Mesodermal cell (in vitro differentiated cells): ENCODE results near the gene RTF1.

ENCODE experiments used
- H3K27ac ChIP-seq: 2 replicates; pipeline ENCODE4 v1.7.0; 2013; ENCODE audit warnings: mild to moderate bottlenecking, low read depth, low read length, moderate library complexity; ENCODE audit not compliant: severe bottlenecking
- H3K36me3 ChIP-seq: 2 replicates; pipeline ENCODE4 v1.7.1; 2013; ENCODE audit warnings: mild to moderate bottlenecking, low read length, moderate library complexity; ENCODE audit not compliant: control insufficient read depth, insufficient read depth
- H3K4me1 ChIP-seq: one replicate; pipeline ENCODE4 v1.7.1; 2013; ENCODE audit warnings: mild to moderate bottlenecking, low read length; ENCODE audit not compliant: insufficient read depth, control insufficient read depth, poor library complexity, severe bottlenecking
- H3K4me3 ChIP-seq: 2 replicates; pipeline ENCODE4 v1.7.0; 2013; ENCODE audit warnings: low read length, control low read depth, mild to moderate bottlenecking; ENCODE audit not compliant: insufficient read depth, poor library complexity, severe bottlenecking; ENCODE audit errors: extremely low read depth
- H3K9me3 ChIP-seq: 2 replicates; pipeline ENCODE4 v1.7.1; 2013; ENCODE audit warnings: mild to moderate bottlenecking, low read length, moderate library complexity; ENCODE audit not compliant: control insufficient read depth
- WGBS, 2 experiments: methylation state at CpG; one replicate each; pipeline ENCODE4 v1.1.5; 2013; ENCODE audit warnings: missing lambda C conversion rate in 2 of 2; ENCODE audit not compliant: insufficient coverage in 2 of 2; 5-methylcytosine and 5-hydroxymethylcytosine counted together

RTF1 gene

GRCh38 chr15:41523097-41523496, 106.2 kb downstream of the RTF1 start:
- H3K36me3 ChIP-seq, result peaks cover 64% of the 10 kb centered on the region
- 95 to 98% methylated on average over 5 of the region's 5 CpGs for WGBS, 2 experiments

GRCh38 chr15:41530363-41530956, 113.6 kb downstream of the RTF1 start:
- Histone ChIP-seq H3K36me3 (peaks cover 97% of the 10 kb centered on the region), H3K4me1 (no peaks in the 10 kb centered on the region), H3K27ac (no peak overlapping the region), H3K9me3 (no peaks in the 10 kb centered on the region), H3K4me3 (no peak overlapping the region)
- 87 to 97% methylated on average over 4 of the region's 6 CpGs for WGBS, 2 experiments

More at GRCh38 chr15:41523097-41523496, 106.2 kb downstream of the RTF1 start:
- no peak overlapping the region for H3K27ac ChIP-seq
- no peak overlapping the region for H3K4me3 ChIP-seq
- no peaks in the 10 kb centered on the region for H3K9me3 ChIP-seq
- H3K4me1 ChIP-seq, result no peaks in the 10 kb centered on the region
